Subcutaneous abdominal adipose tissue (tissue), 5 donors: ENCODE measurements around the gene FAM83F.

Source experiments
- H3K27ac ChIP-seq: one replicate; pipeline ENCODE4 v1.7.0; 2013; ENCODE audit warnings: low read depth, mild to moderate bottlenecking, inconsistent platforms, low read length, moderate library complexity
- H3K27me3 ChIP-seq, 5 donors: one replicate each; pipeline ENCODE4 v1.7.0; 2013; ENCODE audit warnings: low read length in 5 of 5, inconsistent platforms in 1 of 5; ENCODE audit not compliant: control insufficient read depth in 5 of 5, insufficient read depth in 4 of 5
- H3K36me3 ChIP-seq, 5 donors: one replicate each; pipeline ENCODE4 v1.7.0; 2013; ENCODE audit warnings: low read length in 5 of 5; ENCODE audit not compliant: control insufficient read depth in 5 of 5, insufficient read depth in 5 of 5
- H3K4me1 ChIP-seq, 5 donors: one replicate each; pipeline ENCODE4 v1.7.0; 2013; ENCODE audit warnings: low read length in 5 of 5, mild to moderate bottlenecking in 3 of 5, moderate library complexity in 1 of 5; ENCODE audit not compliant: control insufficient read depth in 5 of 5, insufficient read depth in 5 of 5
- H3K4me3 ChIP-seq, 5 donors: one replicate each; pipeline ENCODE4 v1.7.0; 2013; ENCODE audit warnings: low read length in 5 of 5, low read depth in 1 of 5
- H3K9ac ChIP-seq, 5 donors: one replicate each; pipeline ENCODE4 v1.7.0; 2013; ENCODE audit warnings: low read length in 5 of 5, mild to moderate bottlenecking in 4 of 5, moderate library complexity in 3 of 5
- H3K9me3 ChIP-seq, 5 donors: one replicate each; pipeline ENCODE4 v1.7.0; 2013; ENCODE audit warnings: low read length in 5 of 5; ENCODE audit not compliant: control insufficient read depth in 5 of 5
- donor health status: healthy.
- donor health status: healthy.
- donor health status: healthy.
- donor health status: healthy.
- donor health status: healthy.

The FAM83F gene

GRCh38 chr22:39966470-39966869 lies 28.3 kb upstream of the FAM83F start:
- Histone ChIP-seq H3K36me3 (no peaks in the 10 kb centered on the region), H3K9me3 (no peaks in the 10 kb centered on the region), H3K9ac (no peak overlapping the region), H3K27me3 (no peaks in the 10 kb centered on the region), H3K27ac (no peak overlapping the region), H3K4me1 (peaks cover 4 to 43% (median 41%) of the 10 kb centered on the region in 5 donors), H3K4me3 (no peak overlapping the region)

DNA sequence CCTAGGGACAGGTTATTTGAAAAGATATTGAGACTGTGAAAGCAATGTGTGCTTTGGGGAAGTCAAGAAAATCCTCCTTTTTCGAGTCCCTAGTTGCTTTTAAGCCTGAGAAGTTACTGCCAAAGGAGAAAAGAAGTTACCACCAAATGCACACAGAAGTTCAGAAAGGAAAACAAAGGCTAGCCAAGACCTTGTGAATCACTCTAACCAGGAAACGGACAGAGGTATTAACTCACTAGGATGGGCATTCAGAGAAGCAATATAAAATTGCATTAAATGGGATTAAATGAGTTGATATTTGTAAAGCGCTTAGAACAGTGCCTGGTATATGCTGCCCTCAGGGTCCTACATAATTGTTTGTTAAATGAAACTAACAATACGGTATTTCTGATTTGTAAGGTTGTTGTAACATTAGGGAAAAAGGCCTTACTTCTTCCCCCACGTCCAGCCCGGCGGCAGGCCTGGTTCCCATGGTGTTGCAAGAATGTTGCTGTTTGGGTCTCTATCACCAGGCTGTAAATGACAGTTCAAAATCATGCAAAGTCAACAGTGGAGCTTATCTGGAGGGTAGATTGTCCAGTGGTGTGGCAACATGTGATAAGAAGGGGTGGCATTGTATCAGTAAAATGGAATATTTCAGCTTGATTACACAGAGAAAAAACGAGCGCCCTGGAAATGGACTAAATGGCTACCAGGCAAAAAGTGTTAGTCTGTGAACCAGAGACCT lies 27.5 kb upstream of the FAM83F start:
- H3K4me3 ChIP-seq: no peak overlapping the region
- H3K36me3 ChIP-seq: no peaks in the 10 kb centered on the region
- H3K9ac ChIP-seq: no peak overlapping the region
- H3K27ac ChIP-seq: no peak overlapping the region
- no peaks in the 10 kb centered on the region for H3K27me3 ChIP-seq
- H3K4me1 ChIP-seq: peaks cover 4 to 43% (median 41%) of the 10 kb centered on the region in 5 donors
- H3K9me3 ChIP-seq: no peaks in the 10 kb centered on the region

DNA sequence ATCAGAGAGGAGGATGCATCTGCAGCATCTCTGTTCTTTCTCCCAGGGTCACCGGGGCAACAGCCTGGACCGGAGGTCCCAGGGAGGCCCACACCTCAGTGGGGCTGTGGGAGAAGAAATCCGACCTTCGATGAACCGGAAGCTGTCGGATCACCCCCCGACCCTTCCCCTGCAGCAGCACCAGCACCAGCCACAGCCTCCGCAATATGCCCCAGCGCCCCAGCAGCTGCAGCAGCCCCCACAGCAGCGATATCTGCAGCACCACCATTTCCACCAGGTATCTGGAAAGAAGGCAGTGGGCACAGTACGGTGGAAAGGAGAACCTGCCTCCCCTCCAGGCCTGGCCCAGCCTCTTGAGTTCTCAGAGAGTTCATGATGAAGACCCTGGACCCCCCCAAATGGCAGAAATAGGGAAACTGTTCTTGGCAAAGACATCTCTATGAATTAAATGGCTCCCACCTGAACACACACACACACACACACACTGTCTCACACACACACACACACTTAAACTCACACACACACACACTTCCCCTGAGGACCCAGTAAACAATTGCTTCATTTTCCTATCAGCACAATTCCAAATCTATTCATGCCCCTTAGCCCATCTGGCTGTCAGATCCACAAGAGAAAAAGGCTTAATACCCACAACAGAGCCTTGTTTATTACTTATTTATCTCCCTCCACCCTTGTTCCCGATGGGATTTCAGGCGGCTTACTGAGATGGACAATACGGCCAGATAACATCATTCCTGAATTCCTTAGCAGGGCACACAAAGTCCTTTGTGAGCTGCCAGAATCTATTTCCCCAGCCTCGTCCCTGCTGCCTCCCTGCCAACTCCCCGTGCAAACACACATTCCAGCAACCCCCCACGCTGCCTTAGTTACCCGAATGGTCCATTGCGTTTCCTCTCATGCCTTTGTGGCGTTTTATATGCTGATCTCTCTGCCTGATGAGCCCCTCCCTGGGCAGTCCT lies 26.5 kb upstream of the FAM83F start:
- no peaks in the 10 kb centered on the region for H3K27me3 ChIP-seq
- peak overlapping the region; percentile 30 for H3K27ac ChIP-seq
- no peaks in the 10 kb centered on the region for H3K9me3 ChIP-seq
- H3K36me3 ChIP-seq: no peaks in the 10 kb centered on the region
- H3K4me3 ChIP-seq: peak overlapping the region in 1 of 5 donors; percentile 14
- peaks cover 4 to 43% (median 41%) of the 10 kb centered on the region in 5 donors for H3K4me1 ChIP-seq
- no peak overlapping the region for H3K9ac ChIP-seq

DNA sequence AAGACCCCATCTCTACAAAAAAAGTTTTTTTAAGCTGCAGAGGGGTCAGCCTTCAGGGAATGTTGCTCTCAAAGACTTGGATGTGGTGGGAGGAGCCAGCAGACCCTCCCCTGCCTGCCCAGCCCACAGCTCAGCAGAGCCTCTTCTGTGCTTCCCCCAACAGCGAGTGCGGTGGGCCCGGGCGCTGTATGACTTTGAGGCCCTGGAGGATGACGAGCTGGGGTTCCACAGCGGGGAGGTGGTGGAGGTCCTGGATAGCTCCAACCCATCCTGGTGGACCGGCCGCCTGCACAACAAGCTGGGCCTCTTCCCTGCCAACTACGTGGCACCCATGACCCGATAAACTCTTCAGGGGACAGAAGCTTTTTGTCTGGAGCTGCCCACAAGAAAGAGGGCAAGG lies 24.0 kb upstream of the FAM83F start:
- Histone ChIP-seq H3K27me3 (no peaks in the 10 kb centered on the region), H3K4me1 (peaks cover 4 to 43% (median 41%) of the 10 kb centered on the region in 5 donors)

GRCh38 chr22:39972641-39973040 lies 22.1 kb upstream of the FAM83F start:
- H3K9me3 ChIP-seq: no peaks in the 10 kb centered on the region
- H3K4me3 ChIP-seq: no peak overlapping the region
- H3K27ac ChIP-seq: no peak overlapping the region
- no peaks in the 10 kb centered on the region for H3K27me3 ChIP-seq
- peaks cover 4 to 30% (median 26%) of the 10 kb centered on the region in 5 donors for H3K4me1 ChIP-seq
- H3K36me3 ChIP-seq: no peaks in the 10 kb centered on the region
- H3K9ac ChIP-seq: no peak overlapping the region

More for the DNA sequence above, 24.0 kb upstream of the FAM83F start:
- Histone ChIP-seq H3K9ac (no peak overlapping the region), H3K4me3 (no peak overlapping the region), H3K36me3 (no peaks in the 10 kb centered on the region), H3K27ac (no peak overlapping the region), H3K9me3 (no peaks in the 10 kb centered on the region)

GRCh38 chr22:39973656-39974055 lies 21.1 kb upstream of the FAM83F start:
- peaks cover 2 to 20% (median 16%) of the 10 kb centered on the region in 5 donors for H3K4me1 ChIP-seq
- no peaks in the 10 kb centered on the region for H3K27me3 ChIP-seq
- no peak overlapping the region for H3K4me3 ChIP-seq
- H3K9me3 ChIP-seq: no peaks in the 10 kb centered on the region
- no peaks in the 10 kb centered on the region for H3K36me3 ChIP-seq
- no peak overlapping the region for H3K9ac ChIP-seq
- H3K27ac ChIP-seq: no peak overlapping the region

DNA sequence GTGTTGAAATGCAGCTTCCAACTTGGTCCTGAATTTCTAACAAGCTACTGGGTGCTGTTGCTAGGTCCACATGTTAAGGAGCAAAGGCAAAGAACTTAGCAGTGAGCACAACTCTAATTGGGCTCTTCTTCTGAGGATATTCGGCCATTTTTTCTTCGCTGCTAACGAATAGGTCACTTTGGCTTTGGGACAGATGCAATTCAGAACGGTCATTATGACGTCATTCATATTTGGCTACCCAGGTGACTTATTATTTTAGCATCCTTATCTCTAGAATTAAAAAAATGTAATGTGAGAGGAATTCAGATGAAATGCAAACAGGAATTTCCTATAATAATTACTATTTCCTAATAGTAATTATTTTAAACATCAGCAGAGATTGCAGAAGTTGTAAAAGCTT lies 20.7 kb upstream of the FAM83F start:
- H3K36me3 ChIP-seq: no peaks in the 10 kb centered on the region
- no peaks in the 10 kb centered on the region for H3K9me3 ChIP-seq
- no peak overlapping the region for H3K4me3 ChIP-seq
- no peak overlapping the region for H3K27ac ChIP-seq
- no peak overlapping the region for H3K9ac ChIP-seq
- peaks cover 0 to 16% (median 12%) of the 10 kb centered on the region in 5 donors for H3K4me1 ChIP-seq
- H3K27me3 ChIP-seq: no peaks in the 10 kb centered on the region

- no peaks in the 10 kb centered on the region for H3K4me1 ChIP-seq
- no peaks in the 10 kb centered on the region for H3K36me3 ChIP-seq
- H3K27ac ChIP-seq: no peak overlapping the region
- no peaks in the 10 kb centered on the region for H3K9me3 ChIP-seq
- H3K27me3 ChIP-seq: peaks cover 0 to 3% (median 0%) of the 10 kb centered on the region in 5 donors
- H3K9ac ChIP-seq: no peak overlapping the region
- no peak overlapping the region for H3K4me3 ChIP-seq
Observed at GRCh38 chr22:39979048-39979447, 15.7 kb upstream of the FAM83F start.

GRCh38 chr22:39979458-39979857 lies 15.3 kb upstream of the FAM83F start:
- H3K4me1 ChIP-seq: no peaks in the 10 kb centered on the region
- H3K4me3 ChIP-seq: no peak overlapping the region
- H3K27ac ChIP-seq: no peak overlapping the region
- no peaks in the 10 kb centered on the region for H3K36me3 ChIP-seq
- peaks cover 0 to 3% (median 0%) of the 10 kb centered on the region in 5 donors for H3K27me3 ChIP-seq
- no peak overlapping the region for H3K9ac ChIP-seq
- H3K9me3 ChIP-seq: no peaks in the 10 kb centered on the region

DNA sequence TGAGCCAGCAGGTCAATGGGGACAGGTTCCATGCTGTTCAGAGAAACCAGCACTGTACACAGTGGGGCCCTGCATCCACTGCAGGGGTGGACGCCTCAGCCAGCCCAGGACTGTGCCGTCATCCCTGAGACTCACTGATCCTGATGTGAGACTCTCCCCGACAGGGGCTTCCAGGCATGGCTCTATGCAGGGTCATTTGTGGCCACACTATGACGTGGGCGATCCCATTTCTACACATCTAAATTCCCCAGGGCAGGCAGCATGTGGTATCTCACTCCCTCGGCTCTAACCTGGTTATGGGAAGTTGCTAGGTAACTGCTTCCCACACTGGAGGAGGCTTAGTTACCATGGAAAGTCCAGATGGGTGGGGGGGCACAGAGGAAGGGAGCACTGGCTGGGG lies 14.2 kb upstream of the FAM83F start:
- Histone ChIP-seq H3K27me3 (peaks cover 0 to 6% (median 0%) of the 10 kb centered on the region in 5 donors), H3K4me1 (no peaks in the 10 kb centered on the region), H3K9me3 (no peaks in the 10 kb centered on the region), H3K36me3 (no peaks in the 10 kb centered on the region), H3K4me3 (no peak overlapping the region), H3K9ac (no peak overlapping the region), H3K27ac (no peak overlapping the region)
